Epithelial cell of prostate (primary cell): ENCODE data around the gene SEMA4C.

ENCODE experiments used
- DNase-seq: peaks from one replicate; pipeline ENCODE4 v3.0.0-alpha.2; 2011; ENCODE audit warnings: low read depth, low spot score
- H3K27ac ChIP-seq: fragments of 450-650 bp; 2 replicates; pipeline ENCODE4 v1.5.1; 2017; ENCODE audit warnings: mild to moderate bottlenecking

The SEMA4C gene

DNA sequence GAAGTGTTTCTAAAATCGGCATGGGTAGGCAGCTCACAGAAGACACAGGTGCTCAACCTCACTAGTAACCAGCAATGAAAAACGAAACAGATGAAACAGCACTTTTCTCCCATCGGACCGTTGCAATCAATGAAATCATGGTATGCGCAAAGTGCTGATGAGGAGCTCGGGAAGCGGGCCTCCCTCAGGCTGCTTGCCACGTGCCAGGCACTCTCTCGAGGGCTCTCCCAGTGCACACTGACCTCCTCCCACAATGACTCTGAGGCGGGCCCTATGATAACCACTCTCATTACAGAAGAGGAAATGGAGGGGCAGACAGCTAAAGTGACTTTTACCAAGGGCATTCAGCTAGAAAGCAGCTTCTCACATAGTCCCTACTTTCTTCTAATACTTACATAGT is 22.3 kb downstream of the SEMA4C start:
- H3K27ac ChIP-seq: no peak overlapping the region
- no peak for DNase-seq

DNA sequence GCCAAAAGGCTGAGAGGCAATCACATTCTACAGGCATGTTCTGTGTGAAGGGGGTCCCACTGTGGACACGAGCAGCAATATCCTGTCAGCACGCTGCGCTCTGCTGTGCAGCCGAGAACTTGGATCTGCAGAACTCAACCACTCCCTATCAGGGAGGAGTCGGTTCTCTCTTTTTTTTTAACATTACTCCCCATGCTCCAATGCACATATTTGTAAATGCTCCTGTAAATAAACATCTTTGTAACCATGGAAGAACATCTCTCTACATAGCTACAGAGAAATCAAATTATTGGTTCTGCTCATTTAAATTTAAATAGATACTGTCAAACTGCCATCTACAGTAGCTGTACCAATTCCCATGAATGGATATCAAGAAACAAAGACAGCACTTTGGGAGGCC is 23.1 kb downstream of the SEMA4C start:
- no peak overlapping the region for H3K27ac ChIP-seq
- DNase-seq: no peak

DNA sequence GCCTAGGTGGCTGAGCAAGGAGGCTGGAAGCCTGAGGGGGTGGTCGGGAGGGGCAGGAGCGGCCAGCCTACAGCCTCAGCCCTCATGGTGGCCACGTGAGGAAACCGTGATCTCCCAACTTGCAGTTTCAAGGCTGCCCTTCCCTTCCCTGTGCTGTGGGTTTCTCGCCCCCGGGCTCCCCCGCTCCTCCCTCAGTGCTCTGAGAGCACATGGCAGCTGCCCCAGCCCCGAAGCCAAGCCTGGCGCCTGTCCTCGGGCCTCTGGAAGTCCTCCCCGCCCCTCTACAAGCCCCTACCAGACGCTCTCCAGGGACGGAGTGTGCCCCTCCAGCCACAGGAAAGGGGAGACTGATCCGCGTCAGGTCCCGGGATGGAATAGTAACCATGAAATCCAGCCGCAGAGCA is 25.5 kb downstream of the SEMA4C start:
- no peak for DNase-seq
- no peak overlapping the region for H3K27ac ChIP-seq

DNA sequence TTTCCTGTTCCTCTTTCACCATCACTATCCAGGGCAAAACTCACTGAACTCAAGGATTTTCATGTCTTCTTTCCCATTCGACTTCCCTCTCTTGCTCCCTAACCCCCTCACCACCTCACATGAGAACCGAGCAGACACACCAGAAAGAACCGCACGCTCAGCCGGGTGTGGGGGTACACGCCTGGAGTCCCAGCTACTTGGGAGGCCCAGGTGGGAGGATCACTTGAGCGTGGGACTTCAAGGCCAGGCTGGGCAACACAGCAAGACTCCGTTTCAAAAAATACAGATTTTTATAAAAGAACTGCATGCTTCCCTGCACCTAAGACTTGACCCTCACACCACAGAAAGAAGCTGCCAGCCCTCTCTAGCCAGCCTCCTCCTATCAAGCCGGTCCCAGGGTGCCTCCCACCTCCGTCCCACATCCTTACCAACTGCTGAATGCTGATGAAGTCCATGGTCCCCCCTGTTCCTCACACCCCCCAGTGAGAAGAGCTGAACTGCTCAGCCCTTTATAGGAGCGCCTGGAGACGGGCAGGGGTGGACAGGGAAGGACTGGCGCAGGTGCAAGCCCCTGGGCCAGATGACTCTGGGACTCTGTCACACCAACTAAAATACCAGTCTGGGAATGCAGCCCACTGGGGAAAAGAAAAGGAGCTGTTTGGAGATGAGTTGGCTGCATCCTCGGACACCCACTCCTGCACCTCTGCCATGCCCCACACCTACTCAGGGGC is 26.2 kb downstream of the SEMA4C start, which contains the start of gene ANKRD23:
Gene ANKRD23, minus strand, starts transcription at position 484 of the 731 bp plus-strand sequence. Its CDS starts 29 bp downstream, at position 455.
- H3K27ac ChIP-seq: no peak within 1 kb of the TSS

DNA sequence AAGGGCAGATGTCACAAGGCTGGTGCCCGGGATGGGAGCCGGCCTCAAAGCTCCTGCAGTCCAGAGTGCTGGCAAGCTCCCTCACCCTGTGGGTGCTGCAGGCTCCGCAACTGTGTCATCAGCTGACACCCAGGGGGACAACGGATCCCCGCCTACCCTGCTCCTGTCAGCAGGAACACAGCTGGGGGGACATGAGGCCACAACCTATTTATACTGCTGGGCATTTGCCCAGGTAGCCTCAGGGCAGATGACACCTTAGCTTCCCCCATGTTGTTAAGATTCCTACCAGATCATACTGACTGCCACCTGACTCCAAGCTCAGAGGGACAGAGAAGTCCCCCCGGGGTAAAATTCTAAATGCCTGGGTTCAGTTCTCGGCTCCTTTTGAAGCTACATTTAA is 27.3 kb downstream of the SEMA4C start:
- DNase-seq: no peak
- H3K27ac ChIP-seq: no peak overlapping the region

More for the DNA sequence above, 26.2 kb downstream of the SEMA4C start, which contains the start of gene ANKRD23:
- no peak for DNase-seq

DNA sequence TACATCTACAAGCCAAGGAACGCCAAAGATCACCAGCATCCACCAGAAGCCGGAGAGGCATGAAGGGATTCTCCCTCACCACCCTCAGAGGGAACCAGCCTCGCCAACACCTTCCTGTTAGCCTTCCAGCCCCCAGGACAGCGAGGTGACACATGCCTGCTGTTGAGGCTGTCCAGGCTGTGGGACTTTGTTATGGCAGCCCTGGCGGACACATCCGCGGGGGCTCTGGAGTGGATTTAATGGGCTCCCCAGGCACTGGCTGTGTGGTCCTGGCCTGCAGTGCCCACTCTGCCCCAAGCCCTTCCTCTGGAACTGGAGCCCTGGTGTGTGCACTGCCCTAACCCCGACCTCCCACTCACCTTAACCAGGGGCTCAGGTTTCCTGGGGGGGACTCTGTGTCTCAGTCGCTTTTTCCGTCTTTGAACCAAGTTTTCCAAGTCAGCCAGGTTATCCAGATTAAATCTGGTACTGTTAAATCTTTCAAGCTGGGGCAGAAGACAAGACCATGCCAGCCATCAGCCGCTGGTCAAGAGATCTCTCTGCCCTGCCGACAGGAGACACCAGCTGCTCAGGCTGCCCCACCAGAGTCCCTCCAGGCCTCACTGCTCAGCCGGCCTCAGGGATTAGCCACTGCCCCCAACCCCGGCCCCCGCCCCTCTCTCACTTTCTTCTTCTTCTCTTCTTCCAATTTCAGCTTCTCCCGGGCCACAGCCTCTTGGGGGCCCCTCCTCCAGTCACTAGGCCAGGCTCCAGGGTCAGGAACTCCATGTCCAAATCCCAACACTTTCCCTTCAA is 28.0 kb downstream of the SEMA4C start:
- DNase-seq: no peak
- H3K27ac ChIP-seq: no peak overlapping the region

DNA sequence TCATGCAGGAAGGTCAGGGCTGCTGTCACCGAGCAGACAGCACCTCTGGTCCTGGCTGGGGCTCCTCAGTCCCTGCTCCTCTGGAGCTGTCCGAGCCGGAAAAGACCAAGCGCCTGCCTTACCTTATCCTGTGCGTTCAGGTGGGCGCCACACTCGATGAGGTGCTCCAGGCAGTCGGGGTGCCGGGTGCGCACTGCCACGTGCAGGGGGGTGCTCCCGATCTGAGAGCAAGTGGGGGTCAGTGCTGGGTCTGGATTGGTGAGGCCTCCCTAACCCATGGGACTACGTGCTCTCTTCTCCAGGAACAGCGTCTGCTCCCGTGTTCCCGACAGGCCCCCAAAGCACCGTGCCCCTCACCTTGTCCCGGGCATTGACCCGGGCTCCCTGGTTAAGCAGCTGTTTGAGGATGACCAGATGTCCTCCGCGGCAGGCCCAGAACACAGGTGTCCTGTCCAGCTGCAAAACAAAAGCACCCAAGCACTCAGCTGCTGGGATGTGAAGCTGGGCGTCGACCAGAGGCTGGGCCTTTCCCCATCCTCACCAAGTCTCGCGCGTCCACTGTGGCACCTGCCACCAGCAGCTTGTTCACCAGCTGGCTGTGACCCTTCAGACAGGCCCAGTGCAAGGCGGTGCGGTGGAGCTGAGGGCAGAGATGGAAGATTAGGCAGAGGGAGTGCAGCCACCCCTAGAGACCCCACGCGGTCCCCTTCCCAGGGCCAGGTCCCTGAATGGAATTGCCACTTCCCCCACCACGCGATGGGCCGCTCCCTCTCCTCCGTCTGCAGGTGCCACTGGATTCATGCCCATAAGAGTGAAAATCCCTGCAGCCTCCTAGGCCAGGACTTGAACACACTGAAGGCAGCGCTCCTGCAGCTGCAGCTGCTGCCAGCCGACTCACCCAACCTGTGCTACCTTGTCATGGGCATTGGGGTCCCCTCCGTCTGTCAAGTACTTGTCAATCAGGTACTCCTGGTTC is 29.7 kb downstream of the SEMA4C start:
- H3K27ac ChIP-seq: no peak overlapping the region
- DNase-seq: no peak

DNA sequence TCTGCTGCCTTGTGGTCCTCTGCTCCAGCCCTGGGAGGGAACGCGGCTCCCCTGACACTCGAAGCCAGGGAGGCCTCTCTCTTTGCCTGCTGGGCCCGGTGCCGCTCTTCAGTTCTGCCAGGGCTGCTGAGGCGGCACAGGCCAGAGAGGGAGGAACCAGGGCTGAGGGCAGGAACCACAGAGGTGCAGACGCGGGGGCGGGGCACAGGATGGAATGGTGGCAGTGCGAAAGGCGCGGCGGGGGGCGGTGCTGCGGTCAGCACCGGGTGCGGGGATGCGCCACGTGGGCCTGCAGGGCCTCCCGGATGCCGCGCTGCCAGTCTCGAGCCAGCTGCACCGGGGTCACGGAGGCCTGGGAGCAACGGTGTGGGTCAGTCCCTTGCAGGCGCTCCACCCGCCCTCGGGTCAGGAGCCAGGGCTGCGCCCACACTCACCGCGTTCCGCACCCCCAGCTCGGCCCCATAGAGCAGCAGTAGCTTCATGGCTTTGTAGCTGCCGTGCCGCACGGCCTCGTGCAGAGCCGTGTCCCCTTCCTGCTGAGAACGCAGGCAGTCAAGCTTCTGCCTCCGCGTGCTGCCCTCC is 30.5 kb downstream of the SEMA4C start:
- no peak overlapping the region for H3K27ac ChIP-seq
- DNase-seq: no peak

DNA sequence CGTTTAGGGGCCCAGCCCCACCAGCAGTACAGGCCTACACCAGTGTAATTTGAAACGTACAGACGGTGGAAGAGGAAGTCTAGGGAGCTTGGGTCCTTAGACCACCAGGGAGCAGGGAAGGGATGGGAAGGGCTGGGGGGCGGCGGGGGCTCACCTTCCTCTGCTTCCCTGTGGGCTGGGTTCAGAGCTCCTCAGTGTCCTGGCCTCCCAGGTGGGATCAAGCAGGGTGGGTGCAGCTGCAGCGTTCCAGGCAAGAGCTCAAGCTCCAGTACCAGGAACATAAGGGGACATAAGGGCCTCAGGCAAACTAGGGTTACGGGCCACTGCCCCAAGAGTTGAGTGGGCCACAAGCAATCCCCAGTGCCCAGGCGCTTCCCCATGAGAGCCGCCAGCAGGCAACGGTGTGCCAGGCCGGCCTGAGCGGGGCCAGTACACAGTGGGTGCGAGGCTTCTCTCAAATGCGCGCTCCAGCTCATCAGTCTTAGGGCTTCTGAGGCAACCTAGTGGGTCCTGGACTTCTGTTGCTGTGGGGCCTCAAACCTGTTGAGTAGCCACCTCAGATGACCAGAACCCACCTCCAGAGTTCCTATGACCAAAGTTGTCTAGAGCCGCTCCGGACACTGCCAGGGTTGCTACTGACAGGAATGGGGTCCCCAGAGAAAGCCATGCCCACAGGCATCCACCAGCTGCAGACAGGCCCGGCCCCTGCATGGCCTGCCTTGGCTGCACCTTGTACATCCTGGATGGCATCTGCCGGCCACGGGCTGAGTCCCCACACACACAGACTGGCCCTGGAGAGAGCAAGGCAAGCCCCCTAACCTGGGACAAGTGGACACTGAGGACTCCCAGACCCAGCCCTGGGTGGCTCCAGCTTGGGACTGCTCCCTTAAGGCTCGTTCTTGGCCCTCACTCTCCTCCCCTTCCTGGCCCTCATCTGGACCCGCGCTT is 31.3 kb downstream of the SEMA4C start:
- DNase-seq: no peak
- no peak overlapping the region for H3K27ac ChIP-seq

DNA sequence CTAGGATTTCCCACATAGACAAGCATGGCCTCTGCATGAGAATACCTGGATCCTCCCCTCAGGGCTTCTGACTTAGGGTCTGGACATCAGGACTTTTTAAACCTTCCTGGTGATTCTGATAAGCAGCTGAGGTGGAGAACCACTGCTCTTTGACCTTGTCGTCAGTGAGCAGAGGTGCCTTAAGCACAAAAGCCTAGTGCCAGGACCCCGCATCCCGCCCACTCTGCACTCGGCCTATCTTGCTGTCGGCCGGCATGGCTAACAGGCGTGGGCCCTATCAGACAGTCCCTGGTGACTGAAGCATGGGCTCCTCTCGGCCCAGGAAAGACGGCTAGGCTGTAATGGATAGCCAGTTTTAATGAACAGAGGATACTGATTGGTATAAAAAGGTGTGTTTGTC is 32.3 kb downstream of the SEMA4C start:
- H3K27ac ChIP-seq: no peak overlapping the region
- DNase-seq: no peak

DNA sequence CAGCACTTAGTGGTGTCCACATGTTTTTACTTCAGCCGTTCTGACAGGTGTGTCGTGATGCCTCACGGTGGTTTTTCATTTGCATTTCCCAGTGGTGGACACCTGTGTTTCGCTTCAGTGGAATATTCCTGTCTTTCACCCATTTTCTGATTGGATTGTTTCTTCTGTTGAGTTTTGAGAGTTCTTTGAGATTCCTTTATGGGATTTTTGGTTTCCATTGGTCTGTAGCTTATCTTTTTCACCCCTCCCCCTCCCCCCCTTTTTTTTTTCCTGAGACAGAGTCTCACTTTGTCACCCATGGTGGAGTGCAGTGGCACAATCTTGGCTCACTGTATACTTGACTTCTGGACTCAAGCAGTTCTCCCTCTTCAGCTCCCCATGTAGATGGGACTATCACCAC is 34.0 kb downstream of the SEMA4C start:
- no peak overlapping the region for H3K27ac ChIP-seq

DNA sequence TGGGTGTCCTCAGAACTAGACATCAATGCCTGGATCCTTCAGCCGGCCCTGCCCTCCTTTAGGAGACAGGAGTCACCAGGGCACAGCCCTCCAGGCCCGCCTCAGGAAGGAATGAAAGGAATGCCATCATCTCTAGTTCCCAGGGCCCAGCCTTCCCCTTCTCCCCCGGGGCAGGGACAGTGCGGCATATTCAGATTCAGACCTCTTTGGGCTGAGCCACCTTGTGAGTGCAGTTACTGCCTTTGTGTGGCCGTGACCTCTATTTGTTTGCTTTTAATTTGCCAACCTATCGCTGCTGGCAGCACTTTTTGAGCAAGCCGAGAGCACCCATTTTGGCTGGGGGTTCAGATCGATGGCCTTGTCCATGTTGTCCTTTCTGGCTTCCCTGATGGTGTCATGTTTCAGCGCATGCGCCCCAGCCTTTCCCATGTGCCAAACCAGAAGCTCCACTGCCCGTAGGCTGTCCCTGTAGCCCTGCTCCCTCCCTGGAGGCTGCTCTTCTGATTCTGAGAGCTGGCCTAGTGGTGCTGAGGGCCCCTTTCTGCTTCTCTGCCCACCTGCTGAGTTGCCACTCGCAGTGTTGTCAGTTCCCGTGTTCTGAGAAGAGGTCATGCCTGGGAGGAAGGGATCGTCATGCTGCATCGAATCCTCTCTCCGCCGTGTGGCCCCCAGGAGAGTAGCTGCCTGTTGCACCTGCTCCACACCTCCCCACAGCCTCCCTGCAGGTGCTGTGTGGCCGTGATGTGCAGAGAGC is 36.9 kb downstream of the SEMA4C start:
- DNase-seq: no peak
- H3K27ac ChIP-seq: no peak overlapping the region

More for the DNA sequence above, 34.0 kb downstream of the SEMA4C start:
- DNase-seq: no peak

DNA sequence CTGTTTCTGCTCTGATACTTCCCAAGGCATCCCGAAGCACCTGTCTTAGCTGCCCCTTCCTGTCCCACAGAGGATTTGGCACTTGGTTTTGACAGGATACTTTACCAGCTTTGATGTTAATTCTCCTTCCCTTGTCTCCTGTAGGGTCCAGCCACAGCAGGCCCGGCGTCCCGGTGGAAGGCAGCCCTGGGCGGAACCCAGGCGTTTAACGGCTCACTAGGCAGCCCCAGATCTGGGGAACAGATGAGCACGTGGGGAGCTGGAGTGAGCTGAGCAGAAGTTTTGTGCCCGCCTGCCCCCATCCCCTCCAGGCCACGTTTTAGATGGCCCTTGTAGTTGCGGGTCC is 37.5 kb downstream of the SEMA4C start:
- no peak overlapping the region for H3K27ac ChIP-seq
- DNase-seq: no peak

DNA sequence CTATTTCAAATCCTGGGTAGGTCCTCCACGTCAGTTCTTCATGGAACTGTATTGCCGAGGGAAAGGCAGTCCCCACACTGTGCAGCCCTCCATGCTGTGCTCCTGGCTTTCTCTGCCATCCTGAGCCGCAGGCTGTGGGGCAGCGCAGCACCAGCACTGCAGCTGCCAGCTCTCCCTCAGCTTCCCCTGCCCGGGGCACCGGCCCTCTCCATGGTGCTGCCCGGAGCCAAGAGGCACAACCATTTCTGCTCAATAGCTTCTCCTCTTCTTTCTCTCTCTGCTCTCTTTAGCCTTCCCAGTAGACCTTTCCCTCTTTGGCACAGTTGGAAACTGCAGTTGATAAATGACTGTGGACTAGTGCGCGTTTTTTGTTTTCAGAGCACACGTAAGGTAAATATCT is 38.2 kb downstream of the SEMA4C start:
- no peak for DNase-seq
- H3K27ac ChIP-seq: no peak overlapping the region

DNA sequence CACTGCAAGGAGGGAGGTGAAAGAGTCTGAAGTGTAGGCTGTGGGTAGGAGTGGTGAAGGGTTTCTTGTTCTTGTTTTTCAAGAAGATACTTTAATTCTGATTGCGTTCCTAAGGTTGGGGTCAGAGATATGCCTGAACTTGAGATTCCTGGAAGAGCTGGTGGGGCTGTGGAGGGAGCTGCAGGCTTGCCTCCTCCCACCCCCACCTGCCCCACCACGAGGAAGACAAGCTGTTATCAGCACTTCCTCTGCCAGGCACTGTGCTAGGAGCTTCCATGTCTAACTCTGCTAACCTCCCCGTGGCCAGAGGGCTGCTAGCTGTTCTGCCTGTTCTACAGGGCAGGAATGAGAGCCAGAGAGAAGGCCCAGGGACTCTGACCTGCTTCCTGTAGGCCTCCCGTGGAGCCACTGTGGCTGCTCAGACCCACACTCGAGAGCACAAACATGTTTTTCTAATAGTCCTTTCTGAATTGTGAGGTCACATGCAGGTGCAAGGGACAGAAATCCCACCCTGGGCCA is 39.8 kb downstream of the SEMA4C start:
- no peak for DNase-seq
- no peak overlapping the region for H3K27ac ChIP-seq

DNA sequence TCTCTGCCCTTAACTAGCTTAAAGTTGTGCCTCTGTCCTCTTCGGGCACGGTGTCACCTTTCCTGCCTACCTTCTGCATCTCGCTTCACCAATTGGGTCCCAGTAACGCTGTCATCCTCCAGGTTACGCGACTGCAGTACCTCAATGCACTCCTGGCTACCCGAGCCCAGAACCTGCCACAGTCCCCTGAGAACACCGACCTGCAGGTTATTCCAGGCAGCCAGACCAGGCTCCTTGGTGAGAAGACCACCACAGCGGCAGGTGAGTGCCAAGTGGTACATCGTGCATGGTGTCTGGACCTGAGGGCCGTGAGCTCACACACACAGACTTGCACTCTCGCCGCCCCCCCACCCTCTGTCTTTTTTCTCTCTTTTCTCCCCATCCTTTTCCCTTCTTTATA is 41.0 kb downstream of the SEMA4C start:
- no peak overlapping the region for H3K27ac ChIP-seq
- DNase-seq: no peak

DNA sequence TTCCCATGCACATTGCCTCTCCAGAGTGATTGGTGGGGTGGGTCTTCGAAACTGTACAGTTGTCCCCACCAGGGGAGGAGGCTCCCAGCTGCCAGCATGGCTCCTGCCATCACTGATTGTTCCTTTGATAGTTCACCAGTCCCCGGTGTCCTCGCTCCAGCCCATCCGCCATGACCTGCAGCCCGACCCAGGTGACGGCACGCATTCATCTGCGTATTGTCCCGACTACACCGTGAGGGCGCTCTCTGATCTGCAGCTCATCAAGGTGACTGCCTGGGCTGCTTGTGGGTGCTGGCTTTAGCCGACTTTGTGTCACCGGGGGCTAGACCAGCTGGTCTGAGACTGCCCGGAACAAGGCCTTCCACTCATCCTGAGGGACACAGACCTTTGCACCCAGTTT is 41.4 kb downstream of the SEMA4C start:
- no peak overlapping the region for H3K27ac ChIP-seq
- DNase-seq: no peak
